ENCODE results near the gene INPPL1.

Gene INPPL1

GRCh38 chr11:72216638-72217037 lies 7.9 kb upstream of the INPPL1 start, which contains the start of gene FOLR2:
FOLR2 (plus strand) TSS chr11:72216794; CDS start chr11:72218585, 1,791 bp downstream.
- H3K4me3 ChIP-seq (ENCODE audit: low read depth, low read length), result no peak within 1 kb of the TSS
- DNase-seq (ENCODE audit: low read depth), result no peak
- TF ChIP-seq POLR2A (IDR thresholded peaks at IDR 0.05; ENCODE audit: extremely low read depth, insufficient read length) (no peak), CTCF (IDR thresholded peaks at IDR 0.05; ENCODE audit: low read depth, low read length) (no peak)

GRCh38 chr11:72217841-72218240 lies 6.7 kb upstream of the INPPL1 start:
- TF ChIP-seq MYC (IDR thresholded peaks at IDR 0.05; ENCODE audit: low read depth, low read length) (no peak), CTCF (IDR thresholded peaks at IDR 0.05; ENCODE audit: low read depth, low read length) (no peak), POLR2A (IDR thresholded peaks at IDR 0.05; ENCODE audit: extremely low read depth, insufficient read length) (no peak)
- TF ChIP-seq, protein P1, sequence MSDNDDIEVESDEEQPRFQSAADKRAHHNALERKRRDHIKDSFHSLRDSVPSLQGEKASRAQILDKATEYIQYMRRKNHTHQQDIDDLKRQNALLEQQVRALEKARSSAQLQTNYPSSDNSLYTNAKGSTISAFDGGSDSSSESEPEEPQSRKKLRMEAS (IDR thresholded peaks at IDR 0.05; ENCODE audit: low read depth, low read length), result no peak
- no peak for DNase-seq (ENCODE audit: low read depth)
- H3K4me3 ChIP-seq (ENCODE audit: low read depth, low read length), result no peak overlapping the region

DNA sequence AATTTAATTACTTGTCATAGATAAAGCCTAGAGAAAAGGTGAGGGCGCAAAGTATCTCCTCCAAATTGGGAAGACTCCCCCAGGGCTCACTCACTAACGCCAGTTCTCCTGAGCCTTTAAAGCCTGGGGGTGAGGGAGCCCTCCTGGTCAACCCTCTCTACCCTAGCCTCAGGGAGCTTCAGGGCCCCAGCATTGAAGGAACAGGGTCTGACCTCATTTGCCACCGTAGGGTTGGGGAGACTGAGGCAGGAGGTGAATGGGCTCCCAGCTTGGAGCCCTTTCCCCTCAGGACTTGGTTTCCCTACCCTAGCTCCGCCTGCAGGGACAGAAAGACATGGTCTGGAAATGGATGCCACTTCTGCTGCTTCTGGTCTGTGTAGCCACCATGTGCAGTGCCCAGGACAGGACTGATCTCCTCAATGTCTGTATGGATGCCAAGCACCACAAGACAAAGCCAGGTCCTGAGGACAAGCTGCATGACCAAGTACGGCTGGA lies 6.3 kb upstream of the INPPL1 start:
- no peak overlapping the region for H3K4me3 ChIP-seq (ENCODE audit: low read depth, low read length)
- no peak for DNase-seq (ENCODE audit: low read depth)
- TF ChIP-seq CTCF (IDR thresholded peaks at IDR 0.05; ENCODE audit: low read depth, low read length) (no peak), MYC (IDR thresholded peaks at IDR 0.05; ENCODE audit: low read depth, low read length) (no peak), POLR2A (IDR thresholded peaks at IDR 0.05; ENCODE audit: extremely low read depth, insufficient read length) (no peak)
- TF ChIP-seq, protein P1 (IDR thresholded peaks at IDR 0.05; ENCODE audit: low read depth, low read length), result no peak

GRCh38 chr11:72220696-72221363 lies 3.7 kb upstream of the INPPL1 start:
- DNase-seq (ENCODE audit: low read depth), result no peak
- TF ChIP-seq CTCF (IDR thresholded peaks at IDR 0.05; ENCODE audit: low read depth, low read length) (no peak), POLR2A (IDR thresholded peaks at IDR 0.05; ENCODE audit: extremely low read depth, insufficient read length) (no peak), MYC (IDR thresholded peaks at IDR 0.05; ENCODE audit: low read depth, low read length) (no peak)
- TF ChIP-seq, protein P1 (IDR thresholded peaks at IDR 0.05; ENCODE audit: low read depth, low read length), result no peak
- H3K4me3 ChIP-seq (ENCODE audit: low read depth, low read length), result no peak overlapping the region

DNA sequence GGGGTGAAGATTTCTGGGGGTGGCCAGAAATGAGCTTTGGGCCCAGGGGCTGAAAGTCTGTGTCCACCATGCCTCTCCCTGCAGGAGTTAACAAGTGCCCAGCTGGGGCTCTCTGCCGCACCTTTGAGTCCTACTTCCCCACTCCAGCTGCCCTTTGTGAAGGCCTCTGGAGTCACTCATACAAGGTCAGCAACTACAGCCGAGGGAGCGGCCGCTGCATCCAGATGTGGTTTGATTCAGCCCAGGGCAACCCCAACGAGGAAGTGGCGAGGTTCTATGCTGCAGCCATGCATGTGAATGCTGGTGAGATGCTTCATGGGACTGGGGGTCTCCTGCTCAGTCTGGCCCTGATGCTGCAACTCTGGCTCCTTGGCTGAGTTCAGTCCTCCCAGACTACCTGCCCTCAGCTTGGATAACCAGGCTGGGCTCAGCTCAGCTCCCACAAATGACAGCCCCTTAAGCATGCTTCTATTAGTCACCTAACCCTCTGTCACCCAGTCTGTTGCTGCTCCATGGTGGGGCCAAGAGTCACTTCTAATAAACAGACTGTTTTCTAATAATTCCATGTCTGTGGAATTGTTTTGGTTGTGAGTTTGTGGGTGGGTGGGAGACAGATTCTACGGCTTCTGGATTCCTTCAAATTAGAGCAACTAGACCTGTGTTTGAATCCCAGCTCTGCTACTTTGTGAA lies 3.0 kb upstream of the INPPL1 start:
- DNase-seq (ENCODE audit: low read depth), result peak; percentile 75
- no peak overlapping the region for H3K4me3 ChIP-seq (ENCODE audit: low read depth, low read length)
- TF ChIP-seq, protein P1 (IDR thresholded peaks at IDR 0.05; ENCODE audit: low read depth, low read length), result no peak
- TF ChIP-seq POLR2A (IDR thresholded peaks at IDR 0.05; ENCODE audit: extremely low read depth, insufficient read length), result no peak
- TF ChIP-seq CTCF (IDR thresholded peaks at IDR 0.05; ENCODE audit: low read depth, low read length), result no peak
- no peak for TF ChIP-seq MYC (IDR thresholded peaks at IDR 0.05; ENCODE audit: low read depth, low read length)

Data from NB4 (cell line).